Esophagus mucosa (tissue), 1 donor: ENCODE data around the gene SPAG5. TPM values are rescaled to one million over a fixed set of nuclear protein-coding genes. Genes with fewer than 3 reads are reported as not detected.
"Not testable (repeated sequence)": the region's sequence is repeated elsewhere in the genome, so short reads cannot be mapped to it uniquely, and the experiment has no call there.

Experiments
- ATAC-seq: fragments of 200-7000 bp; cut with Tn5 transposase; one replicate; pipeline ENCODE4 v1.9.1; 2020
- total RNA-seq: library from RNA; stranded (reverse); gene quantifications from one replicate; pipeline ENCODE4 v1.2.4, GENCODE V29; 2023
- donor health status: DM: yes; HTN: yes; CAD: no.

Gene SPAG5
- total RNA-seq, 1 donor from 2014 or later, result 24.3 TPM

- ATAC-seq, result no peak
Observed at GRCh38 chr17:28612531-28612930, 13.7 kb upstream of the SPAG5 start.

GRCh38 chr17:28610376-28610775 is 11.6 kb upstream of the SPAG5 start:
- ATAC-seq, result no peak

GRCh38 chr17:28604031-28604430 is 5.2 kb upstream of the SPAG5 start:
- not testable (repeated sequence) for ATAC-seq

GRCh38 chr17:28599311-28600184 is 723 bp upstream of the SPAG5 start:
- peak; percentile 80 for ATAC-seq

- no peak for ATAC-seq
Observed at GRCh38 chr17:28598389-28598788, 436 bp downstream of the SPAG5 start.

- no peak for ATAC-seq
Observed at GRCh38 chr17:28597606-28598383, 1.0 kb downstream of the SPAG5 start.

GRCh38 chr17:28592260-28592659 is 6.6 kb downstream of the SPAG5 start:
- ATAC-seq, result no peak

GRCh38 chr17:28585851-28586250 is 13.0 kb downstream of the SPAG5 start:
- no peak for ATAC-seq

- no peak for ATAC-seq
Observed at GRCh38 chr17:28584434-28584833, 14.4 kb downstream of the SPAG5 start.

GRCh38 chr17:28582513-28582912 is 16.3 kb downstream of the SPAG5 start:
- no peak for ATAC-seq

GRCh38 chr17:28580959-28581358 is 17.9 kb downstream of the SPAG5 start:
- no peak for ATAC-seq

GRCh38 chr17:28579526-28579925 is 19.3 kb downstream of the SPAG5 start:
- no peak for ATAC-seq

- ATAC-seq, result no peak
Observed at GRCh38 chr17:28578246-28579195, 20.3 kb downstream of the SPAG5 start.

GRCh38 chr17:28577466-28577824 is 21.4 kb downstream of the SPAG5 start:
- no peak for ATAC-seq

GRCh38 chr17:28576758-28577465 is 21.9 kb downstream of the SPAG5 start, which contains the start of gene ALDOC:
TSS of gene ALDOC (minus strand) at chr17:28576895. CDS start at chr17:28575532, 1,363 bp downstream.
- peak; percentile 96 for ATAC-seq

- ATAC-seq, result not testable (repeated sequence)
Observed at GRCh38 chr17:28576016-28576415, 22.8 kb downstream of the SPAG5 start.

- ATAC-seq, result no peak
Observed at GRCh38 chr17:28575126-28575795, 23.6 kb downstream of the SPAG5 start.

- no peak for ATAC-seq
Observed at GRCh38 chr17:28574526-28574925, 24.3 kb downstream of the SPAG5 start.

GRCh38 chr17:28573966-28574480 is 24.8 kb downstream of the SPAG5 start:
- no peak for ATAC-seq

GRCh38 chr17:28573521-28573920 is 25.3 kb downstream of the SPAG5 start:
- no peak for ATAC-seq

GRCh38 chr17:28573040-28573380 is 25.8 kb downstream of the SPAG5 start:
- ATAC-seq, result no peak
